Esophagus (tissue), 2 donors: ENCODE measurements around the gene SPATC1L. TPM values are rescaled to one million over a fixed set of nuclear protein-coding genes. Genes with fewer than 3 reads are reported as not detected.
"Not testable (repeated sequence)": the region's sequence is repeated elsewhere in the genome, so short reads cannot be mapped to it uniquely, and the experiment has no call there.

Experiments used
- H3K27ac ChIP-seq, 2 donors: one replicate each; pipeline ENCODE4 v1.5.1; 2013; ENCODE audit warnings: low read depth in 2 of 2, mild to moderate bottlenecking in 2 of 2, inconsistent platforms in 1 of 2, low read length in 1 of 2, moderate library complexity in 1 of 2
- H3K27me3 ChIP-seq, 2 donors: one replicate each; pipeline ENCODE4 v1.6.1; 2013; ENCODE audit warnings: low read length in 2 of 2, control low read depth in 1 of 2, mild to moderate bottlenecking in 1 of 2; ENCODE audit not compliant: insufficient read depth in 2 of 2, control insufficient read depth in 1 of 2
- H3K36me3 ChIP-seq, 2 donors: one replicate each; pipeline ENCODE4 v1.6.1; 2013; ENCODE audit warnings: low read length in 1 of 2; ENCODE audit not compliant: control insufficient read depth in 2 of 2, insufficient read depth in 2 of 2
- H3K4me1 ChIP-seq, 2 donors: one replicate each; pipeline ENCODE4 v1.6.1; 2013; ENCODE audit warnings: low read length in 1 of 2; ENCODE audit not compliant: control insufficient read depth in 2 of 2, insufficient read depth in 2 of 2
- H3K4me3 ChIP-seq, 2 donors: one replicate each; pipeline ENCODE4 v1.5.1; 2013; ENCODE audit warnings: low read length in 2 of 2, mild to moderate bottlenecking in 2 of 2, low read depth in 1 of 2, moderate library complexity in 1 of 2
- H3K9me3 ChIP-seq, 2 donors: one replicate each; pipeline ENCODE4 v1.6.1; 2013; ENCODE audit warnings: mild to moderate bottlenecking in 2 of 2, low read depth in 1 of 2, low read length in 1 of 2, moderate library complexity in 1 of 2; ENCODE audit not compliant: control insufficient read depth in 2 of 2, insufficient read depth in 1 of 2
- WGBS, 2 donors: extraction: QIAGEN DNeasy Blood & Tissue Kit; methylation state at CpG; one replicate each; pipeline ENCODE4 v1.1.7; 2013; 5-methylcytosine and 5-hydroxymethylcytosine counted together
- polyA plus RNA-seq, 2 donors: library from polyadenylated mRNA; stranded (reverse); fragments of 200-250 nt; gene quantifications; one replicate each; pipeline ENCODE4 v1.2.3, GENCODE V29; 2013
- donor health status: healthy with polysubstance abuse.
- donor health status: Bipolar disorder and iron deficiency.

Gene SPATC1L
- polyA plus RNA-seq = 1 to 10 TPM; 5.2 to 9.3 TPM

DNA sequence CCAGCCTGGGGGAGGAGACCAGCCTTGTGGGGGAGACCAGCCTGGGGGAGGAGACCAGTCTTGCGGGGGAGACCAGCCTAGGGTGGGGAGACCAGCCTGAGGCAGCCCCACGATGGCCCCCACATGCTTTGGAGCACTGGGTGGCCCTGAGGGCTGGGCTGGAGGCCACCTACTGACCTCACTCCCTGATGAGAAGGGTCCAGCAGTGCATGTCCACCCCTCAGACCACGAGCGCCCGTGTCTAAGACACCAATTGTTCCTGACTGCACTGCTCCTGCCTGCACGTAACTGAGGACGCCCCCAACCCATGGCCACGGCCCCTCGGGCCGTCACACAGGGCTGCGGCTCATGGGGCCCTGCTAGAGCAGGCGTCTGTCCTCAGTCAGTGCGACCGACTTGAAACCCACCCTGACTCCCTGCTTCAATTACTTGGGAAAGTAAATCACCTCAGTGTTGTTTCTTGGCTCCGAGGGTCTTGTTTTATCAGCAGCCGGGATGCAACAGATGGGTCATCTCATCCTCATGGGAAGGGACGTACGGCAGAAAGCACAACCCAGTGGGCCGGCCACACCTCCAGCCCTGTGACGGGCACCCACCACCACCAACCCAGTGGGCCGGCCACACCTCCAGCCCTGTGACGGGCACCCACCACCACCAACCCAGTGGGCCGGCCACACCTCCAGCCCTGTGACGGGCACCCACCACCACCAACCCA lies at the start of gene SPATC1L:
SPATC1L (minus strand) TSS at position 550 of the 715 bp plus-strand sequence. CDS start 1,643 bp downstream, outside the sequence.
- H3K4me1 ChIP-seq = peaks cover 0 to 6% of the 10 kb centered on the region in 2 donors
- 3 to 27% methylated on average over 21 to 22 of the region's 24 CpGs for WGBS, 2 donors
- H3K4me3 ChIP-seq = peak within 1 kb of the TSS; percentile 52 to 59
- H3K9me3 ChIP-seq = no peaks in the 10 kb centered on the region
- H3K27ac ChIP-seq = peak within 1 kb of the TSS; percentile 85 to 96
- peaks cover 0 to 4% of the 10 kb centered on the region in 2 donors for H3K36me3 ChIP-seq
- no peaks in the 10 kb centered on the region for H3K27me3 ChIP-seq

DNA sequence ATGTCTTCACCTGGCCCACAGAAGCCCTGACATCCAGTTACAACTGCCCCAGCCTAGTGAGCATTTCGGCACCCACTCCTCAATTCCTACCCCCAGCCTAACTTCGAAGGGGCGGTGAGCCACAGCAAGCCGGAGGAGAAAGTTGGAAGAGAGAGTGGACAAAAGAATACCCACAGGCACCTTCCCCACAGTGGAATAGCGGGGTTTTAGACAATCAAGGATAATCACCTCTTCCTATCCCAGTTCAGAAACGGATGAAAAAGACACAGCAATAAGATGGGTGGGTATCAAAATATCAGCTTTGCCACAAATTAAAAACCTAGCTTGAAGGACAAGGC lies 45.6 kb upstream of the SPATC1L start:
- Histone ChIP-seq H3K27ac (peak overlapping the region in 1 of 2 donors; percentile 47), H3K9me3 (no peaks in the 10 kb centered on the region), H3K36me3 (peaks cover 0 to 8% of the 10 kb centered on the region in 2 donors), H3K4me3 (peak overlapping the region in 1 of 2 donors; percentile 76), H3K27me3 (no peaks in the 10 kb centered on the region), H3K4me1 (peaks cover 0 to 14% of the 10 kb centered on the region in 2 donors)
- WGBS, 2 donors = 83 to 88% methylated on average over 6 of the region's 6 CpGs

DNA sequence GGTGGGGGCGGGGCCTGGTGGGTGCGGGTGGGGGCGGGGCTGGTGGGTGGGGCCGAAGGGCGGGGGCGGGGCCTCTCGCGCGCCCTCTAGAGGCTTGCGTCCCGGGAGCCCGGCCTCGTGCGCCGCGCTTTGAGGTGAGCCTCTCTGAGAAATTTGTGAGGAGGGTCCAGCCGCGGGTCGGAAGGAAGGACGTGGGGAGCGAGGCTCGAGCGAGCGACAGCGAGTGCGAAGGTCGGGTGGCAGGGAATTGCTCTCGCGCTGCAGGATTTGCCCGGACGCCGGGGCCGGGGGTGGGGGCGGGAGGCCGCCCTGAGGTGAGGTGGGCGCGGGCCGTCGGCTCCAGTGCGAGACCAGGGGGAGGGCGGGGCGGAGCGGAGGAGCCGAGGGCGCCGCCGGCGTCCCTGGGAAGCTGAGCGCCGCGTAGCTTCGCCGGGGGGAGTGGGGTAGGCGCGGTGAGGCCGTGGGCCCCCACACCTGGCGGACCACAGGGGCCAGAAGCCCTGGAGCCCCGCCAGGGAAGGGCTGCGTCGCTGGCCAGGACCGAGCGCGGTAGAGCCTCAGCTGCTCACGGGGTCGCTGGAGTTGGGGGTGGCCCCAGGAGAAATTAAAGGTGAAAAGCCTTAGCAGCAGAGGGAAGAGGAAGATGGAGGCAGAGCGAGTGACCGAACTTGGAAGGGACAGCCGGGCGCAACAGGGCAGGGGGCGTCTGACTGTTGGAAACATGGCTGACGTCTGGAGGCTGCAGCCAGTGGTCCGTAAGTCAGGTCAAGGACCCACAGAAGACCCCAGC lies 45.1 kb upstream of the SPATC1L start:
- Histone ChIP-seq H3K27me3 (no peaks in the 10 kb centered on the region), H3K27ac (peak overlapping the region; percentile 46 to 47), H3K4me1 (peaks cover 0 to 14% of the 10 kb centered on the region in 2 donors), H3K9me3 (no peaks in the 10 kb centered on the region), H3K36me3 (peaks cover 0 to 6% of the 10 kb centered on the region in 2 donors), H3K4me3 (peak overlapping the region; percentile 61 to 76)
- WGBS, 2 donors = 3 to 4% methylated on average over 53 to 71 of the region's 72 CpGs

DNA sequence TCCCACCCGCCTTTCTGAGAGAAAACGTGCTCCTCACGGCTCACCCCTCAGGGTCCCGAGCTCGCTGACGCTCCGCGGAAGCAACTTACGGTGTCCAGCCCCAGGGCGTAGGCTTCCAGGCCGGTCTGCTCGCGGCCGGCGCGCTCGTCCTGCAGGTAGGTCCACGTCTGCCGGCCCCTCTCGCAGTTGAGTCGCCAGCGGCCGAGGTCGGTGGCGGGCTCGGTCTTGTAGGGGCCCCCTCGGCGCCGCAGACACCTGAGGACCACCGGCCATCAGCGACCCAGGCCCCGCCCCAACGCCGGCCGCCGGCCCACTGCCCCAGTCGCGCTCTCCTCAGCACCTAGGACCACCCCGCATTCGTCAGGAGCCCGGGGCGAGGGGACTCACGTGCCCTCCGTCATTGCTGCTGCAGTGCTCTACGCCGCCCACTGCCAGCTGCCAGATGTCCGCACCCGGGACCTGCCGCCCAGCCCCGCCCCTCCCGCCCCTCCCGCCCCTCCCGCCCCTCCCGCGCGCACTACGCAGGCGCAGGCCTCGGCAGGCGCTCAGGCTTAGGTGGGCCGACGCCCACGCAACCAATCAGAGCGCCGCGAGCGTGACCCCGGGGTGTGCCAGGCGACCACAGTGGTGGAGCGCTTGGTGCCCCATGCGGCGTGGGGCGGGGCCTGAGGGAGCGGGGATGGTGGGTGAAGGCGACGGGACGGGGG lies 44.2 kb upstream of the SPATC1L start, which contains the start of gene LSS:
LSS (minus strand) TSS at position 430 of the 707 bp plus-strand sequence; CDS start at position 401, 29 bp downstream.
- peak within 1 kb of the TSS; percentile 91 to 96 for H3K4me3 ChIP-seq
- 0 to 1% methylated on average over 70 to 77 of the region's 77 CpGs for WGBS, 2 donors
- peaks cover 0 to 6% of the 10 kb centered on the region in 2 donors for H3K36me3 ChIP-seq
- H3K9me3 ChIP-seq = no peaks in the 10 kb centered on the region
- H3K27me3 ChIP-seq = no peaks in the 10 kb centered on the region
- peaks cover 0 to 14% of the 10 kb centered on the region in 2 donors for H3K4me1 ChIP-seq
- H3K27ac ChIP-seq = peak within 1 kb of the TSS; percentile 87 to 95

- 1 to 3% methylated on average over 20 of the region's 20 CpGs for WGBS, 2 donors
- peak overlapping the region; percentile 87 to 95 for H3K27ac ChIP-seq
- H3K36me3 ChIP-seq = peaks cover 0 to 9% of the 10 kb centered on the region in 2 donors
- no peaks in the 10 kb centered on the region for H3K27me3 ChIP-seq
- peak overlapping the region; percentile 91 to 96 for H3K4me3 ChIP-seq
- peaks cover 0 to 14% of the 10 kb centered on the region in 2 donors for H3K4me1 ChIP-seq
- H3K9me3 ChIP-seq = no peaks in the 10 kb centered on the region
These were observed 43.6 kb upstream of the SPATC1L start for GRCh38 chr21:46227811-46228344.

GRCh38 chr21:46226920-46227599 lies 42.8 kb upstream of the SPATC1L start:
- Histone ChIP-seq H3K4me1 (peaks cover 0 to 14% of the 10 kb centered on the region in 2 donors), H3K4me3 (peak overlapping the region; percentile 91 to 96), H3K27me3 (no peaks in the 10 kb centered on the region), H3K9me3 (no peaks in the 10 kb centered on the region), H3K27ac (peak overlapping the region; percentile 45 to 83), H3K36me3 (peaks cover 0 to 11% of the 10 kb centered on the region in 2 donors)
- 35% methylated on average over 4 of the region's 4 CpGs for WGBS, 2 donors

- Histone ChIP-seq H3K9me3 (no peaks in the 10 kb centered on the region), H3K4me3 (no peak overlapping the region), H3K27me3 (no peaks in the 10 kb centered on the region), H3K4me1 (peaks cover 0 to 14% of the 10 kb centered on the region in 2 donors), H3K36me3 (peaks cover 0 to 18% of the 10 kb centered on the region in 2 donors), H3K27ac (no peak overlapping the region)
- 79 to 80% methylated on average over 1 of the region's 1 CpG for WGBS, 2 donors
These were observed 41.9 kb upstream of the SPATC1L start for GRCh38 chr21:46226146-46226545.

- Histone ChIP-seq H3K4me1 (peaks cover 0 to 14% of the 10 kb centered on the region in 2 donors), H3K36me3 (peaks cover 5 to 39% of the 10 kb centered on the region in 2 donors)
- not testable (repeated sequence) for H3K27me3 ChIP-seq, H3K4me3 ChIP-seq, H3K9me3 ChIP-seq, H3K27ac ChIP-seq
- WGBS, 2 donors = 93 to 94% methylated on average over 18 of the region's 18 CpGs
These were observed 39.4 kb upstream of the SPATC1L start for GRCh38 chr21:46223661-46224060.
